ENCODE results near the gene PSMB7. TPM values are rescaled to one million over a fixed set of nuclear protein-coding genes. Genes with fewer than 3 reads are reported as not detected.

PSMB7 gene
- total RNA-seq, 2 donors from 2014 or later = 91.4 to 149 TPM

GRCh38 chr9:124325816-124326215, 89.4 kb downstream of the PSMB7 start:
- H3K27ac ChIP-seq = no peak overlapping the region

DNA sequence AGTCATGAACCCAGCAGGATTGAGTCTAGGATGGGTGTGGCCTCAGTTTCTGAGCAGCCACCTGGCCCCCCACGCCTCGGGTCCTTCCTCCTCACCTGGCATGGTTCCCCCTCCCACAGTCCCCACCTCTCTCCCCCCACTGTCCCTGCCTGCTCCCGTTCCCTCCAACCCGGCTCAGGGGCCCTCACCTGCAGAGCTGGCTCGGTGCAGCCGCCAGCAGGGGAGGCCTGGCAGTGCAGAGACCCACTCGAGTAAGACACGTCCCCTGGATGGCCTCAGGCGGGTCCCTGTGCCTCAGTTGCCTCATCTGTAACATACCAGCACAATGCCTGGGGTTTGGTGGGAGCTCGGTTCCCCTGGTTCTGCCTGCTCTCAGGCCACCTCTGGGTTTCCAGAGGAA, 91.3 kb downstream of the PSMB7 start:
- no peaks in the 10 kb centered on the region for H3K4me1 ChIP-seq (ENCODE audit: control insufficient read depth in 1 of 2, low read depth in 2 of 2)
- H3K27ac ChIP-seq = no peak overlapping the region
- no peaks in the 10 kb centered on the region for H3K27me3 ChIP-seq (replicated peaks; ENCODE audit: insufficient read depth)
- H3K4me3 ChIP-seq = no peak overlapping the region
- DNase-seq (ENCODE audit: low spot score) (no peak), ATAC-seq (ENCODE audit: insufficient number of reproducible peaks, low FRiP score, low read depth) (no peak)
- TF ChIP-seq, protein P1, sequence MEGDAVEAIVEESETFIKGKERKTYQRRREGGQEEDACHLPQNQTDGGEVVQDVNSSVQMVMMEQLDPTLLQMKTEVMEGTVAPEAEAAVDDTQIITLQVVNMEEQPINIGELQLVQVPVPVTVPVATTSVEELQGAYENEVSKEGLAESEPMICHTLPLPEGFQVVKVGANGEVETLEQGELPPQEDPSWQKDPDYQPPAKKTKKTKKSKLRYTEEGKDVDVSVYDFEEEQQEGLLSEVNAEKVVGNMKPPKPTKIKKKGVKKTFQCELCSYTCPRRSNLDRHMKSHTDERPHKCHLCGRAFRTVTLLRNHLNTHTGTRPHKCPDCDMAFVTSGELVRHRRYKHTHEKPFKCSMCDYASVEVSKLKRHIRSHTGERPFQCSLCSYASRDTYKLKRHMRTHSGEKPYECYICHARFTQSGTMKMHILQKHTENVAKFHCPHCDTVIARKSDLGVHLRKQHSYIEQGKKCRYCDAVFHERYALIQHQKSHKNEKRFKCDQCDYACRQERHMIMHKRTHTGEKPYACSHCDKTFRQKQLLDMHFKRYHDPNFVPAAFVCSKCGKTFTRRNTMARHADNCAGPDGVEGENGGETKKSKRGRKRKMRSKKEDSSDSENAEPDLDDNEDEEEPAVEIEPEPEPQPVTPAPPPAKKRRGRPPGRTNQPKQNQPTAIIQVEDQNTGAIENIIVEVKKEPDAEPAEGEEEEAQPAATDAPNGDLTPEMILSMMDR (IDR thresholded peaks at IDR 0.05) = no peak
- peaks cover 52% of the 10 kb centered on the region for H3K36me3 ChIP-seq
- H3K9me3 ChIP-seq = no peaks in the 10 kb centered on the region

More at GRCh38 chr9:124325816-124326215, 89.4 kb downstream of the PSMB7 start:
- H3K4me3 ChIP-seq = no peak overlapping the region
- peaks cover 65% of the 10 kb centered on the region for H3K36me3 ChIP-seq
- no peaks in the 10 kb centered on the region for H3K9me3 ChIP-seq
- ATAC-seq (ENCODE audit: insufficient number of reproducible peaks, low FRiP score, low read depth) = no peak
- no peaks in the 10 kb centered on the region for H3K4me1 ChIP-seq (ENCODE audit: control insufficient read depth in 1 of 2, low read depth in 2 of 2)
- H3K27me3 ChIP-seq (replicated peaks; ENCODE audit: insufficient read depth) = no peaks in the 10 kb centered on the region
- no peak for DNase-seq (ENCODE audit: low spot score)
- TF ChIP-seq, protein P1 (IDR thresholded peaks at IDR 0.05) = no peak

DNA sequence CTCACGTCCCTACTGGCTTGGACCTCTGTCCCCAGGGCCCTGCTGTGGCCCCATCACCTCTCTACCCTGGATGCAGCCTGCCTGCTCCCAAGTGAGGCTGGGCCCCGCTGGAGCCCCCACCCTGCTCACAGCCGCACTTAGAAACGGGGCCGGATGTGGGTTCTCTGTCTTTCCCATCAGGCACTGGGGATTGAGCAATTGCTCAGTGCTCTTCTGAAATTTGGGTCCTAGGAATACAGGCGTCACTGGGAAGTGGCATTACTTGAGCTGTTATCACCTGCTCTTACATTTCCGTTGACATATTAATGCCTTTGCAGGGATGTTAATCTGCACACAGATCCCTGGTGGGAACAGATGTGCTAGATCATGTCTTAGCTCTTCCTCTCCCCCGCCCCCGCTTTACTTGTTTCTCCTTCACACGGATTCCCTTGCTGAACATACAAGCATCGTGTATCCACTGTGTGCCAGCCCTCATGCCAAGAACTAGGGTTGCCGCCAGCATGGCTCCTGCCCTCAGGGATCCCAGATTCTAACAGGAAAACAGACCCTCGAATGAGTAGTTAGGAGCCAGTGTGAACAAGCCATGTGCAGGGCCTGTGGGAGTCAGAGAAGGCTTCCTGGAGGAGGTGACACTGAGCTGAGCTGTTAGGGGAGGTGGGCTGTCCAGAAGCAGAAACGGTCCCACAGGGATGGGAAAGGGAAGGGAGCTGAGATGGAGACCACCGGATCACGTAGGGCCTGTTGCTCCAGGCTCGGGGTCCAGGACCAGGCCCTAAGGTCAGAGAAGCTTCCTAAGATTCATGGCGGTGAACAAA, 92.4 kb downstream of the PSMB7 start:
- H3K36me3 ChIP-seq = peaks cover 42% of the 10 kb centered on the region
- TF ChIP-seq, protein P1 (IDR thresholded peaks at IDR 0.05) = no peak
- ATAC-seq (ENCODE audit: insufficient number of reproducible peaks, low FRiP score, low read depth) = no peak

GRCh38 chr9:124321935-124322334, 93.3 kb downstream of the PSMB7 start:
- no peak for ATAC-seq (ENCODE audit: insufficient number of reproducible peaks, low FRiP score, low read depth)
- no peak overlapping the region for H3K4me3 ChIP-seq
- H3K27ac ChIP-seq = no peak overlapping the region
- H3K36me3 ChIP-seq = peaks cover 34% of the 10 kb centered on the region
- H3K27me3 ChIP-seq (replicated peaks; ENCODE audit: insufficient read depth) = no peaks in the 10 kb centered on the region
- H3K9me3 ChIP-seq = no peaks in the 10 kb centered on the region
- no peaks in the 10 kb centered on the region for H3K4me1 ChIP-seq (ENCODE audit: control insufficient read depth in 1 of 2, low read depth in 2 of 2)
- TF ChIP-seq, protein P1 (IDR thresholded peaks at IDR 0.05) = no peak
- no peak for DNase-seq (ENCODE audit: low spot score)

More for the DNA sequence above, 92.4 kb downstream of the PSMB7 start:
- no peaks in the 10 kb centered on the region for H3K4me1 ChIP-seq (ENCODE audit: control insufficient read depth in 1 of 2, low read depth in 2 of 2)
- H3K27me3 ChIP-seq (replicated peaks; ENCODE audit: insufficient read depth) = no peaks in the 10 kb centered on the region
- H3K9me3 ChIP-seq = no peaks in the 10 kb centered on the region
- DNase-seq (ENCODE audit: low spot score) = no peak
- no peak overlapping the region for H3K4me3 ChIP-seq
- H3K27ac ChIP-seq = no peak overlapping the region

DNA sequence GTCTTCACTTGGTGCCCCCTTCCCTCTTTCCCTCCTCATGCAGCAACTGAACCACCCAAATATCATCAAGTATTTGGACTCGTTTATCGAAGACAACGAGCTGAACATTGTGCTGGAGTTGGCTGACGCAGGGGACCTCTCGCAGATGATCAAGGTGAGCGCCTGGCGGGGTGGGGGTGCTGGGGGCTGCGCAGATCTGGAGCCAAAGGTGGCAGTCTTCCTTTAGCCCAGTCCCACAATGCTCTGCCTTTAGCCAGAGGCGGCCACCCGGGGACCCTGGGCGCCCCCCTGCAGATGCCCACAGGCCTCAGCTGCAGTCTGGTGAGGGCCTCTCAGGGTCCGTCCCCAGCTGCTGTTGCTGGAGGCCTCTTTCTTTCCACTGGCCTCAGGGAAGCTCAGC, 93.8 kb downstream of the PSMB7 start:
- Histone ChIP-seq H3K27ac (no peak overlapping the region), H3K36me3 (peaks cover 34% of the 10 kb centered on the region)

More for the DNA sequence above, 93.8 kb downstream of the PSMB7 start:
- Histone ChIP-seq H3K4me1 (ENCODE audit: control insufficient read depth in 1 of 2, low read depth in 2 of 2) (no peaks in the 10 kb centered on the region), H3K27me3 (replicated peaks; ENCODE audit: insufficient read depth) (no peaks in the 10 kb centered on the region), H3K9me3 (no peaks in the 10 kb centered on the region), H3K4me3 (no peak overlapping the region)
- TF ChIP-seq, protein P1 (IDR thresholded peaks at IDR 0.05) = no peak
- ATAC-seq (ENCODE audit: insufficient number of reproducible peaks, low FRiP score, low read depth) (no peak), DNase-seq (ENCODE audit: low spot score) (no peak)

Data from thoracic aorta (tissue), 2 donors.